Pancreas (tissue), 10 donors: ENCODE measurements around the gene FABP2. TPM values are rescaled to one million over a fixed set of nuclear protein-coding genes. Genes with fewer than 3 reads are reported as not detected.

Experiments
- ATAC-seq, 4 donors: fragments of 200-7000 bp; cut with Tn5 transposase; one replicate each; pipeline versions ENCODE4 v1.8.0 to v1.9.1; 2020; ENCODE audit warnings: mild to moderate bottlenecking in 4 of 4, moderate library complexity in 4 of 4
- DNase-seq, 6 donors: peaks; one replicate each; pipeline ENCODE4 v3.0.0-alpha.2; 2020
- FAIRE-seq: peaks from 2 replicates; lab custom pipeline; 2012; peaks lifted over from hg19 to GRCh38; lab: Jason Lieb, UNC
- H3K27ac ChIP-seq, 4 donors: fragments of 200-600 bp; sonication (generic); 1 replicate in 3 of 4; 2 replicates in 1 of 4; pipeline versions ENCODE4 v1.5.0 to v1.8.0; 2020
- H3K27me3 ChIP-seq, 4 donors: fragments of 200-600 bp; one replicate each; pipeline ENCODE4 v1.8.0; 2021
- H3K36me3 ChIP-seq, 3 donors: fragments of 200-600 bp; sonication (generic) in 1 of 3; one replicate each; pipeline versions ENCODE4 v1.5.0 to v1.8.0; 2020 to 2021
- H3K4me1 ChIP-seq, 3 donors: fragments of 200-600 bp; one replicate each; pipeline ENCODE4 v1.8.0; 2021
- H3K4me3 ChIP-seq, 4 donors: fragments of 200-600 bp; sonication (generic) in 2 of 4; one replicate each; pipeline versions ENCODE4 v1.5.0 to v1.8.0; 2020 to 2021
- H3K9me3 ChIP-seq, 4 donors: fragments of 200-600 bp; one replicate each; pipeline ENCODE4 v1.8.0; 2021
- whole genome bisulfite sequencing, 2 donors: extraction: QIAGEN DNeasy Blood & Tissue Kit; methylation state at CpG; one replicate each; pipeline ENCODE4 v1.1.7; 2013; 5-methylcytosine and 5-hydroxymethylcytosine counted together
- intact Hi-C, 3 donors: fragments of 100-400 bp; cut with DNase I; formaldehyde crosslinking; loops; one replicate each; pipeline versions ENCODE4 v1.11.1 to v1.14.2; 2022
- polyA plus RNA-seq, 2 donors: library from polyadenylated mRNA; stranded (reverse); fragments of 200-250 nt; gene quantifications; one replicate each; pipeline ENCODE4 v1.2.3, GENCODE V29; 2013
- total RNA-seq, 6 donors: library from RNA; stranded (reverse); fragmentation: NEBNext Ultra II Directional in 4 of 6; extraction: Animal tissue kit (Norgen Biotek cat#: 25700) in 4 of 6; gene quantifications; one replicate each; pipeline versions ENCODE4 v1.2.1 to v1.2.4, GENCODE V29; 2021 to 2023
- TF ChIP-seq, protein P1 (sequence below), 4 donors: fragments of 200-600 bp; sonication (generic) in 3 of 4; IDR thresholded peaks; one replicate each; pipeline versions ENCODE4 v1.5.0 to v1.8.0; 2021; ENCODE audit warnings: antibody characterized with exemption in 4 of 4
- donor health status: healthy with polysubstance abuse.
- donor health status: DM: no; HTN: no; CAD: no; lungs with moderate emphysema.
- donor health status: DM: no; HTN: no; CAD: no.
- donor health status: control.
- donor health status: control.
- donor health status: Bipolar disorder and iron deficiency.
- donor health status: DM: yes; HTN: yes; CAD: no.
- donor health status: DM: no; HTN: no; CAD: no.
- donor health status: DM: no; HTN: no; CAD: no.
- donor health status: DM: yes; HTN: yes; CAD: no.

Gene FABP2
- total and polyA plus RNA-seq, 8 donors, result 0.05 TPM; not detected in 7

DNA sequence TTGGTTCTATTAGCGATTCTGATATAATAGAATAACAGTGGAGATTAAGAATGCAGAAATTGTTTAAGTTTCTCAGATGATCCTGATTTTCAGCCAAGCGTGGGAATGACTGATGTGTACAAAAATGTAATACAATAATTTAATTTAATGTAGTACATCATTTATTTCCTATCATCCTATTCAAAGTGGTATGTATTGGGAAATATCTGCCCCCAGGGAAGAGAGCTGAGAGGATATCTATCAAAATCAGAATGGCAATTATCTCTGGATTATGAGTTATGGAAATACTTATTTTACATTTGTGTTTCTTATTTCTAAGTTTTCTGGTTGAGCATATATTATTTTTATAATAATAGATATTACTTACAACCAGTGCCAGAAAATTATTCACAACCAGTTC, 3.9 kb downstream of the FABP2 start:
- H3K4me1 ChIP-seq, result no peaks in the 10 kb centered on the region
- no peaks in the 10 kb centered on the region for H3K36me3 ChIP-seq
- no peak overlapping the region for H3K4me3 ChIP-seq
- DNase-seq, result no peak
- no peak for FAIRE-seq
- 63 to 72% methylated on average over 2 of the region's 2 CpGs for WGBS, 2 donors
- H3K27me3 ChIP-seq, result no peaks in the 10 kb centered on the region
- no peaks in the 10 kb centered on the region for H3K9me3 ChIP-seq
- no peak overlapping the region for H3K27ac ChIP-seq
- no peak for ATAC-seq
- intact Hi-C loops, result no loop called here
- TF ChIP-seq, protein P1, sequence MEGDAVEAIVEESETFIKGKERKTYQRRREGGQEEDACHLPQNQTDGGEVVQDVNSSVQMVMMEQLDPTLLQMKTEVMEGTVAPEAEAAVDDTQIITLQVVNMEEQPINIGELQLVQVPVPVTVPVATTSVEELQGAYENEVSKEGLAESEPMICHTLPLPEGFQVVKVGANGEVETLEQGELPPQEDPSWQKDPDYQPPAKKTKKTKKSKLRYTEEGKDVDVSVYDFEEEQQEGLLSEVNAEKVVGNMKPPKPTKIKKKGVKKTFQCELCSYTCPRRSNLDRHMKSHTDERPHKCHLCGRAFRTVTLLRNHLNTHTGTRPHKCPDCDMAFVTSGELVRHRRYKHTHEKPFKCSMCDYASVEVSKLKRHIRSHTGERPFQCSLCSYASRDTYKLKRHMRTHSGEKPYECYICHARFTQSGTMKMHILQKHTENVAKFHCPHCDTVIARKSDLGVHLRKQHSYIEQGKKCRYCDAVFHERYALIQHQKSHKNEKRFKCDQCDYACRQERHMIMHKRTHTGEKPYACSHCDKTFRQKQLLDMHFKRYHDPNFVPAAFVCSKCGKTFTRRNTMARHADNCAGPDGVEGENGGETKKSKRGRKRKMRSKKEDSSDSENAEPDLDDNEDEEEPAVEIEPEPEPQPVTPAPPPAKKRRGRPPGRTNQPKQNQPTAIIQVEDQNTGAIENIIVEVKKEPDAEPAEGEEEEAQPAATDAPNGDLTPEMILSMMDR (IDR thresholded peaks at IDR 0.05), result no peak

DNA sequence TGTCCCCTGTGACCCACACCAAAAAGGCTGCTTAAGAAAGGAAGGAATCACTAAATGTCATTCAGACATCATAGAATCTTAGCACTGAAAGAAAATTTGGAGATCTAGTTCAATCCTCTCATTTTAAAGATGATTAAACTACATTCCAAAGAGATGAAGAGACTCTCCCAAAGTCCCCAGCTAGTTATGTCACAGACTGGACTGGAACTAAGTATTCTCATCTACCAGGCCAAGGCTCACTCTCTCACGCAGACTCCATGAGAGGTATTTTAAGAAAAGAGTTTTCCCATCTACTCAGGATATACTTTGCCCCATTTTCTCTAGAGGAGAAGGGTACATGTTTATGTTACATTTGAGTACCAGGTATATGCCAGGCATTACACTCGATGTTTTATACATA, 6.9 kb downstream of the FABP2 start:
- Histone ChIP-seq H3K9me3 (no peaks in the 10 kb centered on the region), H3K27ac (no peak overlapping the region), H3K4me1 (no peaks in the 10 kb centered on the region), H3K27me3 (no peaks in the 10 kb centered on the region), H3K36me3 (no peaks in the 10 kb centered on the region), H3K4me3 (no peak overlapping the region)
- DNase-seq, result no peak
- 57 to 61% methylated on average over 2 of the region's 2 CpGs for WGBS, 2 donors
- intact Hi-C loops, result no loop called here
- TF ChIP-seq, protein P1 (IDR thresholded peaks at IDR 0.05), result no peak
- no peak for FAIRE-seq
- no peak for ATAC-seq

DNA sequence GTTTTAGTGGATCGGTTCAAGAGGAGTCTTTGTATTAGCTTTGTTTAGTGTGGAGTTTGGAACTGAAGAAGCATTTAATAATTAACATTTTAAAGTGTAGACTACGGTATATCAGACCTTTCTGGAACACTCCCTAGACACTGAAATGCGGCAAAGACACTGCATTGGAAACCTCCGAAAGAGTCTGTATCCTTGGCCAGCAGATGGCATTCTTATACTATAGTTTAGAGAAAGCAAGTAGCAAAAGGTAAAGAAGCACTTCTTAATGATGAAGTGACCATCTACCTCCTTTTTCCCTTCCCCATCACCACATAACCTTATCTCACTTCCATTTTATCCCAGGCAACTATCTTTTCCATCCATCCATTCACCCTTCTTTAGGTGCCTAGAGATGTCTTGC, 7.6 kb downstream of the FABP2 start:
- FAIRE-seq, result peak; percentile 54
- 12 to 20% methylated on average over 4 of the region's 4 CpGs for WGBS, 2 donors

DNA sequence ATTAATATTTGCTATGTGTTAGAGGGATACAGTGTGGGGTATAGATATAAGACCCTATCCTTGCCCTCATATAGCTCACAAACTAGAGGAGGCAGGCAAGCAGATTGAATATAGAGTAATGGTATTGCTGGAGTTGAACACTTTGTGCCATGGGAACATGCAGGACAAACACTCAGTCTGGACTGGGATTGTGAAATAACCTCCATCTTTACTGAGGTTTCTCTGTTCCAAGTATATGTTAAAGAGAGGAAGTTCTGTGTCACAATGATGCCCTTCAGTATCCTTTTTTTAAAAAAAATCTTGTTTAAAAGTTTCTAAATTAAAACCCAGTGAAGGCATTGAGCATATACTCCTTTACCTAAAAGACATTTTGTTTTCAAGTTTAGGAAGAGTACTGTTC, 8.7 kb downstream of the FABP2 start:
- Histone ChIP-seq H3K27ac (no peak overlapping the region), H3K27me3 (no peaks in the 10 kb centered on the region), H3K36me3 (no peaks in the 10 kb centered on the region), H3K4me3 (no peak overlapping the region), H3K4me1 (no peaks in the 10 kb centered on the region), H3K9me3 (no peaks in the 10 kb centered on the region)
- TF ChIP-seq, protein P1 (IDR thresholded peaks at IDR 0.05), result no peak
- FAIRE-seq, result no peak
- no peak for ATAC-seq
- no peak for DNase-seq
- intact Hi-C loops, result no loop called here

More for the DNA sequence above, 7.6 kb downstream of the FABP2 start:
- Histone ChIP-seq H3K4me3 (no peak overlapping the region), H3K4me1 (no peaks in the 10 kb centered on the region), H3K27ac (no peak overlapping the region), H3K36me3 (no peaks in the 10 kb centered on the region), H3K9me3 (no peaks in the 10 kb centered on the region), H3K27me3 (no peaks in the 10 kb centered on the region)
- ATAC-seq, result peak in 3 of 4 donors; percentile 67 to 85 (median 73)
- TF ChIP-seq, protein P1 (IDR thresholded peaks at IDR 0.05), result no peak
- DNase-seq, result no peak
- intact Hi-C loops, result no loop called here

DNA sequence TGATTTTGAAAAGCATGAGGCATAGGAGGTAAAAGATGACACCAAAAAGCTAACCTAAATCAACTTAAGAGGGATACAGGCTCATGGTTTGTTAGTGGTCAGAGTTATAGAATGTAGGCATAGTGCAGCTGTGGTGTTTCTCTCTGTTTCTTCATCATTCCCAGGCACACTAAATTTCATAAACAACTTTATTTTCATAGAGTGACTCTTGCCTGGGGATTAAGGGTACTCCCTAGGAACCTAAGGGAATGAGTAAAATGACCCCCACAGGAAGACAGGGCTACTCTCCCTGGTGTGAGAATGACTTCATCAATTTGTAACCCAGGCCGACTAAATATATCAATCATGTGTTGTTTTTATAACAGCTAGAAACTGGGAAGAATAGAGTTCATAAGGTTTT, 11.1 kb downstream of the FABP2 start:
- TF ChIP-seq, protein P1 (IDR thresholded peaks at IDR 0.05), result no peak
- no peaks in the 10 kb centered on the region for H3K4me1 ChIP-seq
- DNase-seq (no peak), FAIRE-seq (no peak), ATAC-seq (no peak)
- H3K36me3 ChIP-seq, result no peaks in the 10 kb centered on the region
- no peaks in the 10 kb centered on the region for H3K27me3 ChIP-seq
- H3K27ac ChIP-seq, result no peak overlapping the region
- WGBS, 2 donors, result 61 to 67% methylated on average over 1 of the region's 1 CpG
- H3K4me3 ChIP-seq, result no peak overlapping the region
- H3K9me3 ChIP-seq, result no peaks in the 10 kb centered on the region
- intact Hi-C loops, result no loop called here
